HEK293 (cell line): ENCODE measurements around the gene ATRNL1.
"Not testable (repeated sequence)": the region's sequence is repeated elsewhere in the genome, so short reads cannot be mapped to it uniquely, and the experiment has no call there.

Experiments used
- CTCF ChIA-PET: fragments of 350-600 bp; formaldehyde crosslinking; extraction: SDS; loops from one replicate; lab custom pipeline; 2021; ENCODE audit warnings: antibody characterized with exemption; lab: Yijun Ruan, JAX
- POLR2A ChIA-PET: fragments of 300-600 bp; formaldehyde crosslinking; extraction: SDS; loops from one replicate; lab custom pipeline; 2020; ENCODE audit warnings: antibody characterized with exemption, inconsistent platforms; lab: Yijun Ruan, JAX
- H3K27ac ChIP-seq: fragments of 200-500 bp; sonication (Bioruptor generic); 2 replicates; pipeline ENCODE4 v1.5.1; 2014; ENCODE audit warnings: low read depth, low read length, control low read depth, inconsistent platforms; ENCODE audit errors: extremely low read depth
- H3K36me3 ChIP-seq, 2 experiments: fragments of 200-500 bp in 1 of 2; sonication (Bioruptor generic) in 1 of 2; 1 replicate in 1 of 2; 2 replicates in 1 of 2; pipeline ENCODE4 v1.5.1; 2014 to 2017; ENCODE audit warnings: inconsistent platforms in 2 of 2, low read length in 2 of 2; ENCODE audit not compliant: control insufficient read depth in 2 of 2, insufficient read depth in 1 of 2
- H3K4me1 ChIP-seq: fragments of 200-500 bp; sonication (Bioruptor generic); 2 replicates; pipeline ENCODE4 v1.5.1; 2014; ENCODE audit warnings: mild to moderate bottlenecking, low read length, inconsistent platforms; ENCODE audit not compliant: control insufficient read depth, insufficient read depth
- H3K4me3 ChIP-seq: 2 replicates; pipeline ENCODE4 v1.5.1; 2011; ENCODE audit warnings: low read depth, mild to moderate bottlenecking, control low read depth, low read length, moderate library complexity
- H3K9me3 ChIP-seq: fragments of 200-500 bp; sonication (Bioruptor generic); 2 replicates; pipeline ENCODE4 v1.5.1; 2014; ENCODE audit warnings: low read depth, low read length, inconsistent platforms; ENCODE audit not compliant: control insufficient read depth, insufficient read depth
- MZF1 ChIP-seq: fragments of 450-650 bp; formaldehyde crosslinking; IDR thresholded peaks from 2 replicates; pipeline ENCODE4 v1.5.1; 2017; ENCODE audit warnings: missing biosample characterization, missing genetic modification characterization, borderline replicate concordance
- PRDM1 ChIP-seq: fragments of 450-650 bp; formaldehyde crosslinking; IDR thresholded peaks from 2 replicates; pipeline ENCODE4; 2016; ENCODE audit warnings: missing biosample characterization, missing genetic modification characterization
- YY1 ChIP-seq: fragments of 450-650 bp; formaldehyde crosslinking; IDR thresholded peaks from 2 replicates; pipeline ENCODE4 v1.5.1; 2018; ENCODE audit warnings: missing biosample characterization, missing genetic modification characterization
- ZBTB8A ChIP-seq: fragments of 450-650 bp; formaldehyde crosslinking; IDR thresholded peaks from 2 replicates; pipeline ENCODE4 v1.5.1; 2016; ENCODE audit warnings: missing biosample characterization, missing genetic modification characterization
- ZEB2 ChIP-seq: fragments of 450-650 bp; formaldehyde crosslinking; IDR thresholded peaks from 2 replicates; pipeline ENCODE4 v1.5.1; 2016; ENCODE audit warnings: missing biosample characterization, missing genetic modification characterization
- ZNF138 ChIP-seq: fragments of 450-650 bp; formaldehyde crosslinking; IDR thresholded peaks from 2 replicates; pipeline ENCODE4 v1.5.1; 2016; ENCODE audit warnings: missing biosample characterization, missing genetic modification characterization, borderline replicate concordance
- ZNF140 ChIP-seq: fragments of 450-650 bp; formaldehyde crosslinking; IDR thresholded peaks from 2 replicates; pipeline ENCODE4 v1.5.1; 2016; ENCODE audit warnings: missing biosample characterization, missing genetic modification characterization
- ZNF2 ChIP-seq: fragments of 450-650 bp; formaldehyde crosslinking; IDR thresholded peaks from 2 replicates; pipeline ENCODE4 v1.5.1; 2016; ENCODE audit warnings: missing biosample characterization, missing genetic modification characterization
- ZNF274 ChIP-seq, 2 experiments: fragments of 200-500 bp in 1 of 2; fragments of 450-650 bp in 1 of 2; sonication (Bioruptor generic) in 1 of 2; formaldehyde crosslinking in 1 of 2; IDR thresholded peaks; 2 replicates each; pipeline versions ENCODE4 v1.5.1 to v1.6.1; 2014 to 2016; ENCODE audit warnings: borderline replicate concordance in 1 of 2, inconsistent platforms in 1 of 2, low read length in 1 of 2, missing biosample characterization in 1 of 2, missing genetic modification characterization in 1 of 2
- ZNF292 ChIP-seq: fragments of 450-650 bp; formaldehyde crosslinking; IDR thresholded peaks from 2 replicates; pipeline ENCODE4 v1.5.1; 2016; ENCODE audit warnings: low read depth, missing biosample characterization, missing genetic modification characterization, borderline replicate concordance
- ZNF354C ChIP-seq: fragments of 450-650 bp; formaldehyde crosslinking; IDR thresholded peaks from 2 replicates; pipeline ENCODE4 v1.5.1; 2016; ENCODE audit warnings: missing biosample characterization, missing genetic modification characterization, low read depth, borderline replicate concordance
- ZNF416 ChIP-seq: fragments of 450-650 bp; formaldehyde crosslinking; IDR thresholded peaks from 2 replicates; pipeline ENCODE4 v1.5.1; 2016; ENCODE audit warnings: missing biosample characterization, missing genetic modification characterization
- ZNF549 ChIP-seq: fragments of 450-650 bp; IDR thresholded peaks from 2 replicates; pipeline ENCODE4 v1.5.1; 2018; ENCODE audit warnings: missing biosample characterization, missing genetic modification characterization, mild to moderate bottlenecking, inconsistent platforms, moderate library complexity
- ZNF776 ChIP-seq: fragments of 450-650 bp; formaldehyde crosslinking; IDR thresholded peaks from 2 replicates; pipeline ENCODE4 v1.5.0; 2017; ENCODE audit warnings: missing biosample characterization, missing genetic modification characterization, borderline replicate concordance
- TF ChIP-seq, protein P1 (sequence below): fragments of 450-650 bp; formaldehyde crosslinking; IDR thresholded peaks from 2 replicates; pipeline ENCODE4 v1.5.0; 2017; ENCODE audit warnings: missing biosample characterization, missing genetic modification characterization, borderline replicate concordance
- TF ChIP-seq, protein P2 (sequence below): fragments of 450-650 bp; formaldehyde crosslinking; IDR thresholded peaks from 2 replicates; pipeline ENCODE4 v1.5.1; 2016; ENCODE audit warnings: missing biosample characterization, missing genetic modification characterization
- TF ChIP-seq, protein P3 (sequence below): fragments of 450-650 bp; formaldehyde crosslinking; IDR thresholded peaks from 2 replicates; pipeline ENCODE4 v1.5.1; 2016; ENCODE audit warnings: missing biosample characterization, missing genetic modification characterization
- TF ChIP-seq, protein P4 (sequence below): fragments of 450-650 bp; formaldehyde crosslinking; IDR thresholded peaks from 2 replicates; pipeline ENCODE4 v1.5.1; 2016; ENCODE audit warnings: missing biosample characterization, missing genetic modification characterization
- TF ChIP-seq, protein P5 (sequence below): fragments of 450-650 bp; formaldehyde crosslinking; IDR thresholded peaks from 2 replicates; pipeline ENCODE4 v1.5.1; 2016; ENCODE audit warnings: missing biosample characterization, missing genetic modification characterization, borderline replicate concordance

ATRNL1 gene

DNA sequence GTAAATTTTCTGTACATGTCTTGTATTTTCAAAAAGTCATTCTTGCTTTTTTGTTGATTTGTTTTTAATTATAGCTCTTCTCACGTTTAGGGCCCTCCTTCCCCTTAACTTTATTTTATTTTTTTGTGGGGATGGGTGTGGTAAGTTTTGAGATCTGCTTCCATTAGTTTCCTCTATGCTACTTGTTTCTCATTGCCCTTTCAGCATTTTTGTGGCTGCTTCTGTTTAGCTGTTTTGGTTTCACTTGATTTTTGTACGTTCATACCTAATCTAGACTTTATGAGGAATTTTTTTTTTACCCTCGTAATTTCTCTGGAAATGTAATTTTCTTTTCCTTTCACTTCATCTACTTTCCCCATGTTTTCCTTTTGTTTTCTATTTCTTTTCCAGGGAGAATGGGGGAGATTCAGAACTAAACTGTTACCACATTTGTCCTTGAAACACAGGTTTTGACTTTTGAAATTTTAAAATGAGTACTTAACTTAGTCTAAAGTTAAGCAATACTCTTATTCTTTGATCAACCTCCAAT, 80.8 kb downstream of the ATRNL1 start:
- no peak overlapping the region for H3K27ac ChIP-seq
- TF ChIP-seq ZEB2 (tag by site-specific recombination) (no peak), PRDM1 (tag by site-specific recombination) (peak; percentile 93)
- H3K36me3 ChIP-seq: no peaks in the 10 kb centered on the region
- H3K4me1 ChIP-seq: no peaks in the 10 kb centered on the region
- ChIA-PET POLR2A (no interaction called here), CTCF (no interaction called here)
- H3K9me3 ChIP-seq: no peaks in the 10 kb centered on the region
- H3K4me3 ChIP-seq: no peak overlapping the region

DNA sequence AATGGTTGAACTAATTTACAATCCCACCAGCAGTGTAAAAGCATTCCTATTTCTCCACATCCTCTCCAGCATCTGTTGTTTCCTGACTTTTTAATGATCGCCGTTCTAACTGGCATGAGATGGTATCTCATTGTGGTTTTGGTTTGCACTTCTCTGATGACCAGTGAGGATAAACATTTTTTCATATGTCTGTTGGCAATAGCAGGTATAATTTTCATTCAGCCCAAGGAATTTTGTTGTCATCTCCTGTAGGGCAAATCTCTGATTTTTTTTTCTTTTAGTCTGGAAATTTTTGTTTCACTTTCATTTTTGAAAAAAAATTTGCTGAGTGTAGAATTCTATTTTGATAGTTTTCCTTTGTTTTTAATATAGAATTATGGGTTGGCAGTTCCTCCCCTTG, 114.1 kb downstream of the ATRNL1 start:
- H3K4me3 ChIP-seq, CTCF ChIA-PET, POLR2A ChIA-PET, H3K27ac ChIP-seq, H3K9me3 ChIP-seq, H3K4me1 ChIP-seq, H3K36me3 ChIP-seq: not testable (repeated sequence)

DNA sequence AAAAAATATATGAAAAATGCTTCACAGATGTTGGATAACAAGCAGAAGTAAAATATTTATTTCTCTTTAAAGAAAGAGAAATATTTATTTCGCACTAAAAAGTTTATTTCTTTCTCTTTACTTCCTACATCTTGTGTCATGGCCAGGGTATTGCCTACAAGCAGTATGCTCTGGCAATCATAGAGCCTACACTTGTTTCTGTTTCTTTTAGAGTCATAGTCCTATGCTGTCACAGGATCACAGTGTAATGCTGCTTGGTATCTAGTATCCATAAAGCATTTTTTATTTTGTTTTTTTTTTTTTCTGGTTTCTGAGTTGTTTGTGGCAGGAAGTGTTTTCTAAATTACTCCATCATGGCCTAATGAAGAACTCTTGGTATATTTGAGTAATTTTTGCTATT, 116.0 kb downstream of the ATRNL1 start:
- Histone ChIP-seq H3K4me3 (no peak overlapping the region), H3K27ac (no peak overlapping the region), H3K36me3 (no peaks in the 10 kb centered on the region; a peak in 1 of 3 replicates), H3K4me1 (no peaks in the 10 kb centered on the region), H3K9me3 (no peaks in the 10 kb centered on the region)
- TF ChIP-seq ZEB2 (tag by site-specific recombination) (no peak), ZNF416 (tag by site-specific recombination) (no peak), ZBTB8A (no peak), ZNF140 (tag by site-specific recombination) (no peak), YY1 (tag by site-specific recombination) (no peak), ZNF776 (tag by site-specific recombination) (no peak), ZNF2 (no peak), MZF1 (no peak), ZNF292 (tag by site-specific recombination) (no peak), ZNF354C (tag by site-specific recombination) (no peak), ZNF138 (no peak), ZNF274 (IDR thresholded peaks at IDR 0.05; ENCODE audit: low read length) (no peak), ZNF274 (tag by site-specific recombination; IDR thresholded peaks at IDR 0.05; ENCODE audit: borderline replicate concordance) (no peak), ZNF549 (tag by site-specific recombination) (no peak)
- TF ChIP-seq, protein P1, sequence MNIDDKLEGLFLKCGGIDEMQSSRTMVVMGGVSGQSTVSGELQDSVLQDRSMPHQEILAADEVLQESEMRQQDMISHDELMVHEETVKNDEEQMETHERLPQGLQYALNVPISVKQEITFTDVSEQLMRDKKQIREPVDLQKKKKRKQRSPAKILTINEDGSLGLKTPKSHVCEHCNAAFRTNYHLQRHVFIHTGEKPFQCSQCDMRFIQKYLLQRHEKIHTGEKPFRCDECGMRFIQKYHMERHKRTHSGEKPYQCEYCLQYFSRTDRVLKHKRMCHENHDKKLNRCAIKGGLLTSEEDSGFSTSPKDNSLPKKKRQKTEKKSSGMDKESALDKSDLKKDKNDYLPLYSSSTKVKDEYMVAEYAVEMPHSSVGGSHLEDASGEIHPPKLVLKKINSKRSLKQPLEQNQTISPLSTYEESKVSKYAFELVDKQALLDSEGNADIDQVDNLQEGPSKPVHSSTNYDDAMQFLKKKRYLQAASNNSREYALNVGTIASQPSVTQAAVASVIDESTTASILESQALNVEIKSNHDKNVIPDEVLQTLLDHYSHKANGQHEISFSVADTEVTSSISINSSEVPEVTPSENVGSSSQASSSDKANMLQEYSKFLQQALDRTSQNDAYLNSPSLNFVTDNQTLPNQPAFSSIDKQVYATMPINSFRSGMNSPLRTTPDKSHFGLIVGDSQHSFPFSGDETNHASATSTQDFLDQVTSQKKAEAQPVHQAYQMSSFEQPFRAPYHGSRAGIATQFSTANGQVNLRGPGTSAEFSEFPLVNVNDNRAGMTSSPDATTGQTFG (tag by site-specific recombination): no peak
- TF ChIP-seq, protein P2, sequence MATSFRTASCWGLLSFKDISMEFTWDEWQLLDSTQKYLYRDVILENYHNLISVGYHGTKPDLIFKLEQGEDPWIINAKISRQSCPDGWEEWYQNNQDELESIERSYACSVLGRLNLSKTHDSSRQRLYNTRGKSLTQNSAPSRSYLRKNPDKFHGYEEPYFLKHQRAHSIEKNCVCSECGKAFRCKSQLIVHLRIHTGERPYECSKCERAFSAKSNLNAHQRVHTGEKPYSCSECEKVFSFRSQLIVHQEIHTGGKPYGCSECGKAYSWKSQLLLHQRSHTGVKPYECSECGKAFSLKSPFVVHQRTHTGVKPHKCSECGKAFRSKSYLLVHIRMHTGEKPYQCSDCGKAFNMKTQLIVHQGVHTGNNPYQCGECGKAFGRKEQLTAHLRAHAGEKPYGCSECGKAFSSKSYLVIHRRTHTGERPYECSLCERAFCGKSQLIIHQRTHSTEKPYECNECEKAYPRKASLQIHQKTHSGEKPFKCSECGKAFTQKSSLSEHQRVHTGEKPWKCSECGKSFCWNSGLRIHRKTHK (tag by site-specific recombination): no peak
- TF ChIP-seq, protein P3, sequence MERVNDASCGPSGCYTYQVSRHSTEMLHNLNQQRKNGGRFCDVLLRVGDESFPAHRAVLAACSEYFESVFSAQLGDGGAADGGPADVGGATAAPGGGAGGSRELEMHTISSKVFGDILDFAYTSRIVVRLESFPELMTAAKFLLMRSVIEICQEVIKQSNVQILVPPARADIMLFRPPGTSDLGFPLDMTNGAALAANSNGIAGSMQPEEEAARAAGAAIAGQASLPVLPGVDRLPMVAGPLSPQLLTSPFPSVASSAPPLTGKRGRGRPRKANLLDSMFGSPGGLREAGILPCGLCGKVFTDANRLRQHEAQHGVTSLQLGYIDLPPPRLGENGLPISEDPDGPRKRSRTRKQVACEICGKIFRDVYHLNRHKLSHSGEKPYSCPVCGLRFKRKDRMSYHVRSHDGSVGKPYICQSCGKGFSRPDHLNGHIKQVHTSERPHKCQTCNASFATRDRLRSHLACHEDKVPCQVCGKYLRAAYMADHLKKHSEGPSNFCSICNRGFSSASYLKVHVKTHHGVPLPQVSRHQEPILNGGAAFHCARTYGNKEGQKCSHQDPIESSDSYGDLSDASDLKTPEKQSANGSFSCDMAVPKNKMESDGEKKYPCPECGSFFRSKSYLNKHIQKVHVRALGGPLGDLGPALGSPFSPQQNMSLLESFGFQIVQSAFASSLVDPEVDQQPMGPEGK (tag by site-specific recombination): no peak
- TF ChIP-seq, protein P4, sequence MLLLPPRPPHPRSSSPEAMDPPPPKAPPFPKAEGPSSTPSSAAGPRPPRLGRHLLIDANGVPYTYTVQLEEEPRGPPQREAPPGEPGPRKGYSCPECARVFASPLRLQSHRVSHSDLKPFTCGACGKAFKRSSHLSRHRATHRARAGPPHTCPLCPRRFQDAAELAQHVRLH (tag by site-specific recombination): no peak
- TF ChIP-seq, protein P5, sequence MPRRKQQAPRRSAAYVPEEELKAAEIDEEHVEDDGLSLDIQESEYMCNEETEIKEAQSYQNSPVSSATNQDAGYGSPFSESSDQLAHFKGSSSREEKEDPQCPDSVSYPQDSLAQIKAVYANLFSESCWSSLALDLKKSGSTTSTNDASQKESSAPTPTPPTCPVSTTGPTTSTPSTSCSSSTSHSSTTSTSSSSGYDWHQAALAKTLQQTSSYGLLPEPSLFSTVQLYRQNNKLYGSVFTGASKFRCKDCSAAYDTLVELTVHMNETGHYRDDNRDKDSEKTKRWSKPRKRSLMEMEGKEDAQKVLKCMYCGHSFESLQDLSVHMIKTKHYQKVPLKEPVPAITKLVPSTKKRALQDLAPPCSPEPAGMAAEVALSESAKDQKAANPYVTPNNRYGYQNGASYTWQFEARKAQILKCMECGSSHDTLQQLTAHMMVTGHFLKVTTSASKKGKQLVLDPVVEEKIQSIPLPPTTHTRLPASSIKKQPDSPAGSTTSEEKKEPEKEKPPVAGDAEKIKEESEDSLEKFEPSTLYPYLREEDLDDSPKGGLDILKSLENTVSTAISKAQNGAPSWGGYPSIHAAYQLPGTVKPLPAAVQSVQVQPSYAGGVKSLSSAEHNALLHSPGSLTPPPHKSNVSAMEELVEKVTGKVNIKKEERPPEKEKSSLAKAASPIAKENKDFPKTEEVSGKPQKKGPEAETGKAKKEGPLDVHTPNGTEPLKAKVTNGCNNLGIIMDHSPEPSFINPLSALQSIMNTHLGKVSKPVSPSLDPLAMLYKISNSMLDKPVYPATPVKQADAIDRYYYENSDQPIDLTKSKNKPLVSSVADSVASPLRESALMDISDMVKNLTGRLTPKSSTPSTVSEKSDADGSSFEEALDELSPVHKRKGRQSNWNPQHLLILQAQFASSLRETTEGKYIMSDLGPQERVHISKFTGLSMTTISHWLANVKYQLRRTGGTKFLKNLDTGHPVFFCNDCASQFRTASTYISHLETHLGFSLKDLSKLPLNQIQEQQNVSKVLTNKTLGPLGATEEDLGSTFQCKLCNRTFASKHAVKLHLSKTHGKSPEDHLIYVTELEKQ (tag by site-specific recombination): no peak
- CTCF ChIA-PET: no interaction called here
- POLR2A ChIA-PET: no interaction called here
